Measurements from ENCODE around the gene SPEN.

- TF ChIP-seq ESRRA (IDR thresholded peaks at IDR 0.05; ENCODE audit: borderline replicate concordance, low read depth) (no peak), ZNF766 (CRISPR knock-in tag; conservative IDR thresholded peaks at IDR 0.05) (no peak), ZNF174 (CRISPR knock-in tag; IDR thresholded peaks at IDR 0.05) (no peak), USF1 (CRISPR knock-in tag; IDR thresholded peaks at IDR 0.05) (no peak), HLTF (IDR thresholded peaks at IDR 0.05) (no peak)
Observed at GRCh38 chr1:15928971-15929965, 81.8 kb downstream of the SPEN start.

Data from K562 (cell line).